ENCODE data around the gene EPHA5.

The EPHA5 gene

GRCh38 chr4:65566473-65566872 lies 103.8 kb downstream of the EPHA5 start:
- ChIA-PET CTCF (no interaction called here), POLR2A (no interaction called here)
- DNase-seq (ENCODE audit: extremely low spot score), result no peak
- TF ChIP-seq CTCF (IDR thresholded peaks at IDR 0.05; ENCODE audit: control extremely low read depth, extremely low read depth, low read depth, missing control alignments), result no peak

- TF ChIP-seq CTCF (IDR thresholded peaks at IDR 0.05; ENCODE audit: control extremely low read depth, extremely low read depth, low read depth, missing control alignments), result no peak
- CTCF ChIA-PET, result interaction anchor here (1.0 kb wide), 1 partner anchor 18 kb away, joined by 3 read pairs; no protein-coding TSS in a partner anchor
Observed at GRCh38 chr4:65561164-65561563, 109.1 kb downstream of the EPHA5 start.

DNA sequence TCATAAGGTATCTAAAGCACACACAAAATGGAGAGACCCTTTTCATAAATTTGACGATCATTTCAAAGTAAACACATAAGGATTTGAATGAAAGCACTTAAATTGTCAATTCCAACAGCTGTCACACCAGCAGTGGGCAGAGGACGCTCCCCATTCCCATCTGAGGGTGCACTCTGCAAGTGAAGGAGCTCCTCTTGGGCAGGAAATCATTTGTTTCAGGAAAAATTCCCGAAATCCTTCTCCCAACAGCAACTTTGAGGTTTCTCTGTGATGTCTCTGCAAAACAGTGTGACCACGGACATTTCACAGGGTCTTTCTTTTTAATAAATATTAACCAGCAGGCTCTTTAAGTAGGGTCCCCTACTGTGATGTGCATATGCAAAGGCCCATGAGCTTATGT lies 111.0 kb downstream of the EPHA5 start:
- POLR2A ChIA-PET, result no interaction called here
- no peak for TF ChIP-seq CTCF (IDR thresholded peaks at IDR 0.05; ENCODE audit: control extremely low read depth, extremely low read depth, low read depth, missing control alignments)
- no peak for DNase-seq (ENCODE audit: extremely low spot score)
- CTCF ChIA-PET, result interaction anchor here (1.2 kb wide), 1 partner anchor 14 kb away, joined by 3 read pairs; no protein-coding TSS in a partner anchor

More at GRCh38 chr4:65561164-65561563, 109.1 kb downstream of the EPHA5 start:
- DNase-seq (ENCODE audit: extremely low spot score), result no peak
- POLR2A ChIA-PET, result no interaction called here

DNA sequence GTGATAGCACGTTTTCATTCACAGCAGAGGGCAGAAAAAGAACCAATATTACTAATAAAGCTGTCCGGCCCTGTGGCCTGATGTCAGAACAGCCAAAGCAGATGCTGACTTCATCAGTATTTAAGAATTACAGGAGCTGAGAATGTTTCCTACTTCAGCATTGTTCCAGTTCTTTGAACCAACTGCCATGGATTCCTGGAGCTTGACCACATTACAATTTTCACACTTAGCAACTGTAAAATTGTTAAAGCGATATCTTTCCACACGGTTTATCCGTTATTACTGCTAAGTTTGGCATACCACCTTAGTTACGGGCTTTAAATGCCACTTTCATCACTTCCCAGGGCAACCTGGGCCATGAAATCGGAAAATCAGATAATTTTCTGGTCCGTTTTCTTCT lies 118.2 kb downstream of the EPHA5 start:
- ChIA-PET POLR2A (no interaction called here), CTCF (interaction anchor here (1.2 kb wide), 1 partner anchor 13 kb away, joined by 3 read pairs; no protein-coding TSS in a partner anchor)
- TF ChIP-seq CTCF (IDR thresholded peaks at IDR 0.05; ENCODE audit: control extremely low read depth, extremely low read depth, low read depth, missing control alignments), result no peak
- DNase-seq (ENCODE audit: extremely low spot score), result no peak

- POLR2A ChIA-PET, result no interaction called here
- DNase-seq (ENCODE audit: extremely low spot score), result no peak
- no peak for TF ChIP-seq CTCF (IDR thresholded peaks at IDR 0.05; ENCODE audit: control extremely low read depth, extremely low read depth, low read depth, missing control alignments)
- CTCF ChIA-PET, result no interaction called here
Observed at GRCh38 chr4:65550500-65550899, 119.8 kb downstream of the EPHA5 start.

- no peak for TF ChIP-seq CTCF (IDR thresholded peaks at IDR 0.05; ENCODE audit: control extremely low read depth, extremely low read depth, low read depth, missing control alignments)
- CTCF ChIA-PET, result no interaction called here
- no peak for DNase-seq (ENCODE audit: extremely low spot score)
- POLR2A ChIA-PET, result no interaction called here
Observed at GRCh38 chr4:65546882-65547416, 123.3 kb downstream of the EPHA5 start.

Data from GM10248 (cell line).